OCI-LY1 (cell line): ENCODE results near the gene MFRP.

ENCODE experiments used
- EZH2 ChIP-seq: fragments of 200-600 bp; sonication (generic), shearing (Covaris generic); IDR thresholded peaks from 2 replicates; pipeline ENCODE4 v1.8.0; 2017; ENCODE audit warnings: borderline replicate concordance, mixed run types, mild to moderate bottlenecking, antibody characterized with exemption, low read length, moderate library complexity, mixed read lengths
- TF ChIP-seq, protein P1 (sequence below): fragments of 200-600 bp; sonication (generic), shearing (Covaris generic); IDR thresholded peaks from 2 replicates; pipeline ENCODE4 v1.5.1; 2017; ENCODE audit warnings: mild to moderate bottlenecking, antibody characterized with exemption, low read length, moderate library complexity, mixed read lengths

DNA sequence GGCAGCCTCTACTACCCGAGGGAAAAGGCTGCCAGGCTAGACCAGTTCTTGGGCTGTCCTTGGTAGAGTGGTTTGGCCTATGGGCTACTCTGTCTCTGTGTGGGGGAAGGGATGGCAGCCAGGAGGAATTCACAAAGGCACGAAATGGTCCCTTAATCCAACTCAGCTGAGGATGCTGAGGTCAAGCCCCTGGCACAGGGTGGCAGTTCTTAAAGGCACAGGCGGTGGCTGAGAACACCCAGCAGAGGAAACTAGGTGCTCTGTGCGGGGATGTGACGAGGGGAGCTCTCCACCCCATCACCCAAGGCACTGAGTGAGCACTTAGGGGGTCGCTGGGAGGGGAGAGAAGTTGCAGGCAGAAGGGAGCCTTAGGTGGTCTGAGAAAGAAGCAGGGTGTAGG, at the start of gene MFRP:
- TF ChIP-seq, protein P1, sequence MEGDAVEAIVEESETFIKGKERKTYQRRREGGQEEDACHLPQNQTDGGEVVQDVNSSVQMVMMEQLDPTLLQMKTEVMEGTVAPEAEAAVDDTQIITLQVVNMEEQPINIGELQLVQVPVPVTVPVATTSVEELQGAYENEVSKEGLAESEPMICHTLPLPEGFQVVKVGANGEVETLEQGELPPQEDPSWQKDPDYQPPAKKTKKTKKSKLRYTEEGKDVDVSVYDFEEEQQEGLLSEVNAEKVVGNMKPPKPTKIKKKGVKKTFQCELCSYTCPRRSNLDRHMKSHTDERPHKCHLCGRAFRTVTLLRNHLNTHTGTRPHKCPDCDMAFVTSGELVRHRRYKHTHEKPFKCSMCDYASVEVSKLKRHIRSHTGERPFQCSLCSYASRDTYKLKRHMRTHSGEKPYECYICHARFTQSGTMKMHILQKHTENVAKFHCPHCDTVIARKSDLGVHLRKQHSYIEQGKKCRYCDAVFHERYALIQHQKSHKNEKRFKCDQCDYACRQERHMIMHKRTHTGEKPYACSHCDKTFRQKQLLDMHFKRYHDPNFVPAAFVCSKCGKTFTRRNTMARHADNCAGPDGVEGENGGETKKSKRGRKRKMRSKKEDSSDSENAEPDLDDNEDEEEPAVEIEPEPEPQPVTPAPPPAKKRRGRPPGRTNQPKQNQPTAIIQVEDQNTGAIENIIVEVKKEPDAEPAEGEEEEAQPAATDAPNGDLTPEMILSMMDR: no peak
- no peak for TF ChIP-seq EZH2
